CD4-positive, alpha-beta T cell treated with Interleukin-15 for 1 hour (primary cell): ENCODE results near the gene BET1L.
"Not testable (repeated sequence)": the region's sequence is repeated elsewhere in the genome, so short reads cannot be mapped to it uniquely, and the experiment has no call there.

Experiments used
- DNase-seq: peaks from one replicate; pipeline ENCODE4 v3.0.0-alpha.2; 2020

Gene BET1L

GRCh38 chr11:193481-193880 lies 13.7 kb downstream of the BET1L start:
- DNase-seq = not testable (repeated sequence)

GRCh38 chr11:192674-193128 lies 14.5 kb downstream of the BET1L start, which contains the start of gene SCGB1C1:
Gene SCGB1C1 (plus strand): TSS chr11:193078. CDS start chr11:193100, 22 bp downstream.
- DNase-seq = not testable (repeated sequence)

GRCh38 chr11:191490-192478 lies 15.4 kb downstream of the BET1L start:
- DNase-seq = peak; percentile 32

- peak; percentile 13 for DNase-seq
Measured at GRCh38 chr11:190546-190945, 16.7 kb downstream of the BET1L start.

- DNase-seq = not testable (repeated sequence)
Measured at GRCh38 chr11:189843-190311, 17.3 kb downstream of the BET1L start.

- DNase-seq = peak; percentile 15
Measured at GRCh38 chr11:189200-189783, 17.9 kb downstream of the BET1L start.

GRCh38 chr11:180242-180641 lies 27.0 kb downstream of the BET1L start:
- DNase-seq = not testable (repeated sequence)
